GM10248 (cell line): ENCODE measurements around the gene SMARCA4.
"Not testable (repeated sequence)": the region's sequence is repeated elsewhere in the genome, so short reads cannot be mapped to it uniquely, and the experiment has no call there.

Experiments used
- CTCF ChIA-PET: fragments of 300-600 bp; sonication (Branson Sonifier 250); formaldehyde crosslinking; extraction: SDS; loops from one replicate; lab custom pipeline; 2021; ENCODE audit warnings: antibody characterized with exemption; lab: Yijun Ruan, JAX
- POLR2A ChIA-PET: fragments of 350-650 bp; sonication (Branson Sonifier 250); formaldehyde crosslinking; extraction: SDS; loops from one replicate; lab custom pipeline; 2020; ENCODE audit warnings: antibody characterized with exemption; lab: Yijun Ruan, JAX
- DNase-seq: peaks from one replicate; pipeline ENCODE4 v3.0.0; 2012; ENCODE audit errors: extremely low spot score
- CTCF ChIP-seq: IDR thresholded peaks from 2 replicates; pipeline ENCODE4 v1.5.1; 2012; ENCODE audit warnings: mild to moderate bottlenecking, low read depth; ENCODE audit errors: extremely low read depth, missing control alignments, control extremely low read depth

The SMARCA4 gene

GRCh38 chr19:10991521-10992081 is 30.8 kb downstream of the SMARCA4 start:
- DNase-seq: no peak
- ChIA-PET CTCF (interaction anchor here (0.9 to 1.3 kb wide), 2 partner anchors 55 to 134 kb away, joined by 3 read pairs; no protein-coding TSS in a partner anchor), POLR2A (no interaction called here)
- no peak for TF ChIP-seq CTCF

GRCh38 chr19:10992174-10992573 is 31.3 kb downstream of the SMARCA4 start:
- ChIA-PET CTCF (interaction anchor here (1.3 kb wide), 1 partner anchor 134 kb away, joined by 3 read pairs; no protein-coding TSS in a partner anchor), POLR2A (interaction anchor here (0.6 kb wide), 1 partner anchor 8 kb away, joined by 3 read pairs; no protein-coding TSS in a partner anchor)
- DNase-seq: not testable (repeated sequence)

- TF ChIP-seq CTCF: no peak
- ChIA-PET CTCF (interaction anchor here (1.7 to 1.8 kb wide), 2 partner anchors 40 to 54 kb away, joined by 4 to 7 read pairs; no protein-coding TSS in a partner anchor), POLR2A (no interaction called here)
- DNase-seq: no peak
Measured at GRCh38 chr19:10995926-10996600, 35.2 kb downstream of the SMARCA4 start.

- POLR2A ChIA-PET: no interaction called here
- CTCF ChIA-PET: interaction anchor here (0.7 to 1.7 kb wide), 3 partner anchors 38 to 62 kb away, joined by 3 to 6 read pairs (median 3); no protein-coding TSS in a partner anchor
- DNase-seq: no peak
- no peak for TF ChIP-seq CTCF
Measured at GRCh38 chr19:10998045-10998533, 37.3 kb downstream of the SMARCA4 start.

- no peak for TF ChIP-seq CTCF
- ChIA-PET CTCF (interaction anchor here (1.4 to 1.7 kb wide), 2 partner anchors 37 to 54 kb away, joined by 3 to 6 read pairs; no protein-coding TSS in a partner anchor), POLR2A (no interaction called here)
- no peak for DNase-seq
Measured at GRCh38 chr19:10998666-10999065, 37.8 kb downstream of the SMARCA4 start.

- POLR2A ChIA-PET: no interaction called here
Measured at GRCh38 chr19:11005521-11005920, 44.7 kb downstream of the SMARCA4 start.

More at GRCh38 chr19:11005521-11005920, 44.7 kb downstream of the SMARCA4 start:
- TF ChIP-seq CTCF: no peak
- CTCF ChIA-PET: interaction anchor here (0.9 kb wide), 1 partner anchor 61 kb away, joined by 3 read pairs; no protein-coding TSS in a partner anchor
- no peak for DNase-seq
